Activated naive CD4-positive, alpha-beta T cell treated with anti-CD3 and anti-CD28 coated beads, Interleukin-2, amount 10 ng/mL, durations not matched to agents 7 days and 5 days (primary cell): ENCODE data around the gene PIAS1.

Experiments
- CTCF ChIA-PET: fragments of 350-600 bp; sonication (Branson Sonifier 250); formaldehyde crosslinking; loops from one replicate; lab custom pipeline; 2021; ENCODE audit warnings: antibody characterized with exemption; lab: Charles Lee
- DNase-seq: peaks from one replicate; pipeline ENCODE4 v3.0.0-alpha.2; 2020
- H3K27ac Mint-ChIP-seq: one replicate; pipeline ENCODE4 v1.8.0; 2021; ENCODE audit warnings: mild to moderate bottlenecking, moderate library complexity, mixed read lengths
- H3K27me3 Mint-ChIP-seq: one replicate; pipeline ENCODE4 v1.8.0; 2021; ENCODE audit warnings: mild to moderate bottlenecking, mixed read lengths
- H3K36me3 Mint-ChIP-seq: one replicate; pipeline ENCODE4 v1.8.0; 2021; ENCODE audit warnings: mixed read lengths
- H3K4me1 Mint-ChIP-seq: one replicate; pipeline ENCODE4 v1.8.0; 2021; ENCODE audit warnings: mixed read lengths
- H3K4me3 Mint-ChIP-seq: one replicate; pipeline ENCODE4 v1.8.0; 2021; ENCODE audit warnings: mild to moderate bottlenecking, moderate library complexity, mixed read lengths
- H3K9me3 Mint-ChIP-seq: one replicate; pipeline ENCODE4 v1.8.0; 2021; ENCODE audit warnings: mixed read lengths

PIAS1 gene

DNA sequence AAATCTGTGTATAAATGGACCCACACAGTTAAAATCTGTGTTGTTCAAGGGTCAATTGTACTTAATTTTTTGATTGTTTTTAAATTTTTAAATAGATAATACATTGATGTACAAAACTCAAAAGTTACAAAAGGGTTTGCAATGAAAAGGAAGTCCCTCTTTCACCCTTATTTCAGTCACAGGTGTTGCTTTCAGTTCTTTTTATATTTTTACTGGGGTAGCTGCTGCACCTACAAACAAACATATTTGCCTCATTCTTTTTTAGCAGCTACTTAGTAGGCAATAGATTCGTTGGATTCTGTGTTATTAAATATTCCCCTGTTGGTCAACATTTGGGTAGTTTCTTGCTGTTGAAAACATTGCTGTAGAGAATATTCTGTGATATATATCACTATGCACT lies 44.4 kb downstream of the PIAS1 start:
- H3K4me3 Mint-ChIP-seq: no peak overlapping the region
- no peak overlapping the region for H3K27ac Mint-ChIP-seq
- peaks cover 19% of the 10 kb centered on the region for H3K9me3 Mint-ChIP-seq
- H3K36me3 Mint-ChIP-seq: peaks cover 71% of the 10 kb centered on the region
- H3K4me1 Mint-ChIP-seq: peaks cover 27% of the 10 kb centered on the region
- no peaks in the 10 kb centered on the region for H3K27me3 Mint-ChIP-seq
- CTCF ChIA-PET: no interaction called here
- no peak for DNase-seq

DNA sequence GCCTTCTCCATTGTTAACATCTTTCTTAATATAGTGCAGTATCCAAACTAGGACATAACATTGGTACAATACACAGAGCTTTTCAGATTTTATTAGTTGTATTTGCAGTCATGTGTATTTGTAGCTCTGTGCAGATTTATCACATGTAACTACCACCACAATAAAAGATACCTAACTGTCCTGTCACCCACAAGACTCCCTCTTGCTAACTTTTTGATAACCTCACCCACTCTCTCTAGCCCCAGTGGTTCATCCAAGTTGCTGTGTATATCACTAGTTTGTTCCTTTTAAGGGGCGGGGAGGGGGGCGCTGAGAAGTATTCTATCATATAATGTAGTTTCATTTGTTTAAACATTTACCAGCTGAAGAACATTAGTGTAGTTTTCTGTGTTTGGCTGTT lies 46.1 kb downstream of the PIAS1 start:
- Mint-ChIP-seq H3K36me3 (peaks cover 72% of the 10 kb centered on the region), H3K27me3 (no peaks in the 10 kb centered on the region), H3K27ac (no peak overlapping the region), H3K4me1 (peaks cover 27% of the 10 kb centered on the region), H3K9me3 (peaks cover 24% of the 10 kb centered on the region), H3K4me3 (no peak overlapping the region)
- CTCF ChIA-PET: no interaction called here
- no peak for DNase-seq

DNA sequence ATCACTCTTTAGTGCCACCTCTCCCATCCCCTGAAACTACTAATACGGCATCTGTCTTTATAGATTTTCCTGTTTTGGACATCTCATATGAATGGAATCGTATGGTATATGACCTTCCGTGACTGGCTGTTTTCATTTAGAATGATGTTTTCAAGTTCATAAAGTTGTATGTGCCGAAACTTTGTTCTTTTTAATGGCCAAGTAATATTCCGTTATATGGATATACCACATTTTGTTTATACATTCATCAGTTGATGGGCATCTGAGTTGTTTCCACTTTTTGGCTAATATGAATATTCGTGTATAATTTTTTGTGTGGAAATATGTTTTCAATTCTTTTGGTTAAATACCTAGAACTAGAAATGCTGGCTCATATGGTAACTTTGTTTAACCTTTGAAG lies 49.5 kb downstream of the PIAS1 start:
- no peak for DNase-seq
- H3K27me3 Mint-ChIP-seq: no peaks in the 10 kb centered on the region
- no peak overlapping the region for H3K4me3 Mint-ChIP-seq
- H3K36me3 Mint-ChIP-seq: peaks cover 68% of the 10 kb centered on the region
- peaks cover 9% of the 10 kb centered on the region for H3K9me3 Mint-ChIP-seq
- no peak overlapping the region for H3K27ac Mint-ChIP-seq
- CTCF ChIA-PET: no interaction called here
- peaks cover 23% of the 10 kb centered on the region for H3K4me1 Mint-ChIP-seq

DNA sequence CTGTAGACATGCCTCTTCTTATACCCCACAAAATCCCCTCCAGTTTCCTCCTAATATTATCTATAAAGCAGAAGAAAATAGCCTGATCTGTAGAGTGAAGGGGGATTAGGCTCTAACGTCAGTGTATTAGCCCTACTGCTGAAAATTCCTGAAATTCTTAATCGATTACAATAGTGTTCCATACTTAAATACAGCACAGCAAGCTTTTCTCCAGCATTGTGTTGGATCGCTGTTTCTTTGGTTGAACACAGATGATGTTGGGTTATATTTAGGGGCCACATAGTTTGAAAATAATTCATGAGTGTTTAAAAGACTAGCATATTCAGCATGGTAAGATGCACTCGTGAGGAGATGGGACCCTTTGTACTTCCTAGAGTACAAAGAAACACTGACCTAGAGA lies 52.5 kb downstream of the PIAS1 start:
- DNase-seq: no peak
- no peak overlapping the region for H3K27ac Mint-ChIP-seq
- peaks cover 4% of the 10 kb centered on the region for H3K4me1 Mint-ChIP-seq
- CTCF ChIA-PET: no interaction called here
- peaks cover 53% of the 10 kb centered on the region for H3K36me3 Mint-ChIP-seq
- no peak overlapping the region for H3K4me3 Mint-ChIP-seq
- peaks cover 9% of the 10 kb centered on the region for H3K9me3 Mint-ChIP-seq
- no peaks in the 10 kb centered on the region for H3K27me3 Mint-ChIP-seq

DNA sequence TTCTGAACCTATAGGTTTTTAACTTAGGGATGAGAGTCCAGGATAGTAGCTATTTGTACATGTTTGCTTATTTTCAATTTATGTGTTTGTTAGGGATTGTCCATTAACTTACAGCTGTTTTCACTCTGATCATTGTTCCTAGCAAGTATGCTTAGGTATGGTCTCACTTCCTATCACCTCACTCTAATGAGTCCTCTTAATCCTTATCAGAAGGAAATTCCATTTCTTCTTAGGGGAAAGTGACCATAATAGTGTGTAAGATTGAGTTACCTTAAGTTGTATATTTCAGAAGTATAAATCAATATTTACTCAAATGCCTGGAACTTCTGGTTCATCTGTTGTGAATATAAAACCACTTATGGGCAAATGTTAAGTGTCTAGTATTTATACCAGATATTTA lies 53.0 kb downstream of the PIAS1 start:
- Mint-ChIP-seq H3K4me3 (no peak overlapping the region), H3K4me1 (peaks cover under 1% of the 10 kb centered on the region), H3K36me3 (peaks cover 49% of the 10 kb centered on the region), H3K27ac (no peak overlapping the region), H3K27me3 (no peaks in the 10 kb centered on the region), H3K9me3 (peaks cover 9% of the 10 kb centered on the region)
- CTCF ChIA-PET: no interaction called here
- DNase-seq: no peak

DNA sequence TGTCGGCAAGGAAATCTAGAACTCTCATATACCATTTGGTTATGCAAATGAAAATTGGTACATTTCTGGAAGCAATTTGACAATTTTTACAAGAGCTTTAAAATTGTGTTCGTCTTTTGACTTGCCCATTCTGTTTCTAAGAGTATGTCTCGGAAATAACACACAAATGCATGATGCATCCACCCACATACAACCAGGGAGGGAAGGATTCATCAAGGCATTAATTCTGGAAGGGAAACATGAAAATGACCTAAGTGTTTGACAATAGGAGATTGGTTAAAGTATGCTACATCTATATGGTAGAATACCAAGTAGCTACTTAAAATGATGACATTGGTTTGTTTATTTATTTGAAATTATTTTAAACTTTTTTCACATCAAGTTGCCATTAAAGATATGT lies 58.6 kb downstream of the PIAS1 start:
- Mint-ChIP-seq H3K27ac (no peak overlapping the region), H3K36me3 (peaks cover 30% of the 10 kb centered on the region), H3K4me1 (peaks cover 29% of the 10 kb centered on the region), H3K4me3 (no peak overlapping the region), H3K27me3 (no peaks in the 10 kb centered on the region), H3K9me3 (peaks cover 4% of the 10 kb centered on the region)
- CTCF ChIA-PET: no interaction called here
- DNase-seq: no peak

DNA sequence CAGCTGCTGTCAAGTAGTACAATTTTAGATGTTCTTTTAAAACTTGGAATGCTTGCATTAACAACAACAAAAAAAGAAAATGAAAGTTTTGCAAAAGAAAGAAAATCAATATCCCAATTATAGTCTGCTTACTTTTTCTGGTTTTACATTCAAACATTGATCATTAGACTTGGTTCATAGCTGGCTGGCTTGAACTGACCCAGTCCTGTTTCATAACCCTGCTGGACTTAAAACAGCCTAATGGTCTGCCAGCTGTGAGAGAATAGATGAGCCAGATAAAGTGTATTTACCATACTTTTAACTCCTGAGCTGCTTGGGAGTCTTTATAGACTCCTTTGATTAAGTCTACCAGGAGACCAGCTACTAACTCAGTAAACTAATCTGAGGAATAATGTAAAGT lies 59.2 kb downstream of the PIAS1 start:
- Mint-ChIP-seq H3K4me3 (no peak overlapping the region), H3K4me1 (peaks cover 29% of the 10 kb centered on the region), H3K27ac (no peak overlapping the region), H3K9me3 (peaks cover 4% of the 10 kb centered on the region), H3K36me3 (peaks cover 29% of the 10 kb centered on the region), H3K27me3 (no peaks in the 10 kb centered on the region)
- CTCF ChIA-PET: no interaction called here
- no peak for DNase-seq

DNA sequence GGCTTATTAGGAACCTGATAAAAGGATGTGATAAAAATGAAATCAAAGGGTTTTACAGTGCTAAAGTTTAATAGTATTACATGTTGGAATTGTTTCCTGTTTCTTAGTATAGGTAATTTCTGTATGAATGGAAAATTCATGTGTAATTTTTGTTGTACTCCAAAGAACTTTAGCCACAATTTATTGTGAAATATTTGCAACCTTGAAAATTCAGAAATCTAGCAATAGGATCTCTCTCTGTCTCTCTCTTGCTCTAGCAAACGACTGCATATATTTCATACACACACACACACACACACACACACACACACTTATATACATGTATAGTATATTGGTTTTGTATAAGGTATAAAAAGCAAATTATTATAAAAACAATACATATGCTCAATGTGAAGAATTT lies 59.6 kb downstream of the PIAS1 start:
- no peak for DNase-seq
- Mint-ChIP-seq H3K9me3 (peaks cover 4% of the 10 kb centered on the region), H3K36me3 (peaks cover 29% of the 10 kb centered on the region), H3K27me3 (no peaks in the 10 kb centered on the region), H3K4me3 (no peak overlapping the region), H3K27ac (no peak overlapping the region), H3K4me1 (peaks cover 33% of the 10 kb centered on the region)
- CTCF ChIA-PET: no interaction called here

DNA sequence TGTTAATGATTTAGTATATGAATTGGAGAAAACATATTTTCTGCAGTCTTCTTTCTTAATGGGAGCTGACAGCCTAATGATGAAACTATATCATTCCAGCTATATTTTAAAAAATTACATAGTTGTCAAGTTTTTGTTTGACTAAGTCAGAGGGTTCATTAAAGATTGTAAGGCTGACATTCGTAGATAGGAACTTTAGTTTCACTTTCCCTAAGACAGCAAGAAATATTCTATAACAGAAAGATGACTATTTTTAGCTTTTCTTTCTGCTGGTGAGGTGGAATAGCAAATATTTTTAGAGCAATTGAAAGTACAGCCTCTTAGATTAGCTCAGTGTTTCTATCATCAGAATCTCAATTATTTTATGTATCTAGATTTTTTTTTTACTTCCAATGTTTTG lies 60.2 kb downstream of the PIAS1 start:
- Mint-ChIP-seq H3K36me3 (peaks cover 27% of the 10 kb centered on the region), H3K4me1 (peaks cover 34% of the 10 kb centered on the region)

DNA sequence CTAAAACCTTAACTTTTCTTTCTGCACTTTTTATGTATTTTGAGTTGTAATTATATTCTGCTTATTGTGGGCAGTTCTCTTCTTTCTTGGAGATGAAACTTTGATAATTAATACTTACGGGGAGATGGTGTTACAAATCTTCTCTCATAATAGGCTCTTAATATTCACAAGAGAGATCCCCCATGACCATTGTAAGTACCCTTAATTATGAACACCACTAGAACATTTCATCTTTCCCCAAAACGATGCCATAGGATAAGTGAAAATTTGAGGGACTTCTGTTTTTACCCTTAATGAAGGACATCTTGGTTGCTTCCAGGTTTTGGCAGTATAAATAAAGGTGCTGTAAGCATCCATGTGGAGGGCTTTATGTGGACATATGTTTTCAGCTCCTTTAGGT lies 60.7 kb downstream of the PIAS1 start:
- peaks cover 34% of the 10 kb centered on the region for H3K4me1 Mint-ChIP-seq
- H3K4me3 Mint-ChIP-seq: peak overlapping the region; percentile 63
- peaks cover 31% of the 10 kb centered on the region for H3K36me3 Mint-ChIP-seq
- CTCF ChIA-PET: no interaction called here
- H3K27me3 Mint-ChIP-seq: no peaks in the 10 kb centered on the region
- H3K27ac Mint-ChIP-seq: peak overlapping the region; percentile 66
- H3K9me3 Mint-ChIP-seq: peaks cover 4% of the 10 kb centered on the region
- no peak for DNase-seq

More for the DNA sequence above, 60.2 kb downstream of the PIAS1 start:
- CTCF ChIA-PET: no interaction called here
- Mint-ChIP-seq H3K4me3 (peak overlapping the region; percentile 63), H3K9me3 (peaks cover 4% of the 10 kb centered on the region), H3K27me3 (no peaks in the 10 kb centered on the region), H3K27ac (no peak overlapping the region)
- no peak for DNase-seq

DNA sequence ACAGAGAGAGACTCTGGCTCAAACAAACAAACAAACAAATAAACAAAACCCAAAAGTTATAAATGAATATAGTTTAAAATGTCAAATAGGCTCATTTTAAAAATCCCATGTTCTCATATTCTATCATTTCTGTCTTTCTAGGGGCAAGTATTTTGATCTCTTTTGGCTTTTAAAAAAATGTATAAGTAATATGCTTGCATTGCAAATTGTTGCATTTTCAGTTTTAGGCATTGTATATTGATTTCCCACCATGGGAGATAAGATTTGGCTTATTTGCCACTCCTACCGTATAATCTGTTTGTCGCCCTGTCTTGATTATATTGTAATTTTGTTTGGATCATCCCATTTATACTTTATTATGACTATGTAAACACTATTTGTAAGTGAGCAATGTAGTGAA lies 70.6 kb downstream of the PIAS1 start:
- Mint-ChIP-seq H3K36me3 (peaks cover 31% of the 10 kb centered on the region), H3K4me1 (no peaks in the 10 kb centered on the region), H3K9me3 (no peaks in the 10 kb centered on the region), H3K4me3 (no peak overlapping the region), H3K27me3 (no peaks in the 10 kb centered on the region), H3K27ac (peak overlapping the region; percentile 7)
- CTCF ChIA-PET: interaction anchor here (0.6 kb wide), 1 partner anchor 913 kb away, joined by 4 read pairs; no protein-coding TSS in a partner anchor
- no peak for DNase-seq

DNA sequence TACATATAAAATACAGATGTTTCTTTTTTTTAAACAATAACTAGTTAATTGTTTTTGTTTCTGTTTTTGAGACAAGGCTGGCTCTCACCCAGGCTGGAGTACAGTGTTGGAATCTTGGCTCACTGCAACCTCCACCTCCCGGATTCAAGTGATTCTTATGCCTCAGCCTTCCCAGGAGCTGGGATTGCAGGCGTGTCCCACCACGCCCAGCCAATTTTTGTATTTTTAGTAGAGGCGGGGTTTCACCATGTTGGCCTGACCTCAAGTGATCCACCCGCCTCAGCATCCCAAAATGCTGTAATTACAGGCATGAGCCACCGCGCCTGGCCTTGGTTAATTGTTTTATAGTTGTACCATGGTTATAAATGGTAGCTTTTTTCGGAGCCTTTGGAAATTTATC lies 72.3 kb downstream of the PIAS1 start:
- CTCF ChIA-PET: no interaction called here
- Mint-ChIP-seq H3K27ac (no peak overlapping the region), H3K4me1 (no peaks in the 10 kb centered on the region), H3K27me3 (no peaks in the 10 kb centered on the region), H3K36me3 (peaks cover 20% of the 10 kb centered on the region), H3K9me3 (no peaks in the 10 kb centered on the region), H3K4me3 (no peak overlapping the region)
- no peak for DNase-seq

DNA sequence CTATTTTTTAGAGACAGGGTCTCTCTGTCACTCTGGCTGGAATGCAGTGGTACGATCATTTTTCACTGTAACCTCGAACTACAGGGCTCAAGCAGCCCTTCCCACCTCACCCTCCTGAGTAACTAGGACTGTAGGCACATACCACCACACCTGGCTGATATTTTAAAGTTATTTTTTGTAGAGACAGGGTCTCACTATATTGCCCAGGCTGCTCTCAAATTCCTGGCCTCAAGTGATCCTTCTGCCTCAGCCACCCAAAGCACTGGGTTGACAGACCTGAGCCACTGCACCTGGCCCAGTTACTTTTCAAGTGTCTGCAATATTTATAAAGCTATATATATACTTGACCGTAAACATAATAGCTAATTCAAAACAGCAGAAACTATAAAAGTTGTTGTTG lies 75.0 kb downstream of the PIAS1 start:
- H3K9me3 Mint-ChIP-seq: no peaks in the 10 kb centered on the region
- no peak overlapping the region for H3K27ac Mint-ChIP-seq
- CTCF ChIA-PET: no interaction called here
- no peaks in the 10 kb centered on the region for H3K4me1 Mint-ChIP-seq
- H3K4me3 Mint-ChIP-seq: no peak overlapping the region
- peaks cover 15% of the 10 kb centered on the region for H3K36me3 Mint-ChIP-seq
- no peaks in the 10 kb centered on the region for H3K27me3 Mint-ChIP-seq
- DNase-seq: no peak

DNA sequence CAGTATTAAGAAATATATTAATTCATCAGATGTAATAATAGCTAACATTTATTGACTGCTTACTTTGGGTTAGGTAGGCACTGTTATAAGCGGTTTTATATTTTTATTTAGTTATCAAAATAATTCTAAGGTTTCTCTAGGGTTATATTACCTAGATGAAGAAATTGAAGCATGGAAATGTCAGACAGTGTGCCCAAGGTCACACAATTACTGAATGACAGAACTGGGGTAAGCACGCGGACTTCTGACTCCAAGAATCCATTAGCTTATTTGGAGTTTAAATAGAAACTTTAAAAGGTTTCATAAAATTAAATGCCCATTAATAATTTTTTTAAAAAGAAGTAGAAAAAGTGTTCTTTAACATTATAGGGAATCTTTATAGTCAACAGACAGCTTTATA lies 76.7 kb downstream of the PIAS1 start:
- DNase-seq: no peak
- H3K27ac Mint-ChIP-seq: no peak overlapping the region
- peaks cover 8% of the 10 kb centered on the region for H3K36me3 Mint-ChIP-seq
- H3K4me1 Mint-ChIP-seq: no peaks in the 10 kb centered on the region
- CTCF ChIA-PET: no interaction called here
- H3K27me3 Mint-ChIP-seq: no peaks in the 10 kb centered on the region
- H3K4me3 Mint-ChIP-seq: no peak overlapping the region
- no peaks in the 10 kb centered on the region for H3K9me3 Mint-ChIP-seq

DNA sequence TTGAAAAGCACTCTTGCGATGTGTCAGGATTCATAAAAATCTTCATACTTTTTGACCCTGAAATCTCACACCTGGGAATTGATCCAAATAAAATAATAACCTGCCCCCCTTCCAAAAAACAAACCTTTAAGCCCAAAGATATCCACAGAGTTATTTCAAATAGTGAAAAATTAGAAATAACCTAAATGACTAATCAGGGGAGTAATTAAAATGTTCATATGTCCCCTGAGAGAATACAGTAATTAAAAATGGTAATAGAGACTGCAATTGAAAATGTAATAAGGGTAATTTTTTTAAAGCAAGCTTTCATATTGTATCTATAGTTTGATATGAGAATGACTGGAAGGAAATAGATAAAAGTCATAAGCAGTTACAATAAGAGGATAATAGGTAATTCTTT lies 83.0 kb downstream of the PIAS1 start:
- DNase-seq: no peak
- Mint-ChIP-seq H3K36me3 (peaks cover 5% of the 10 kb centered on the region), H3K4me1 (no peaks in the 10 kb centered on the region), H3K4me3 (no peak overlapping the region), H3K27ac (no peak overlapping the region), H3K9me3 (no peaks in the 10 kb centered on the region), H3K27me3 (no peaks in the 10 kb centered on the region)
- CTCF ChIA-PET: interaction anchor here (0.6 kb wide), 1 partner anchor 247 kb away, joined by 3 read pairs; no protein-coding TSS in a partner anchor

DNA sequence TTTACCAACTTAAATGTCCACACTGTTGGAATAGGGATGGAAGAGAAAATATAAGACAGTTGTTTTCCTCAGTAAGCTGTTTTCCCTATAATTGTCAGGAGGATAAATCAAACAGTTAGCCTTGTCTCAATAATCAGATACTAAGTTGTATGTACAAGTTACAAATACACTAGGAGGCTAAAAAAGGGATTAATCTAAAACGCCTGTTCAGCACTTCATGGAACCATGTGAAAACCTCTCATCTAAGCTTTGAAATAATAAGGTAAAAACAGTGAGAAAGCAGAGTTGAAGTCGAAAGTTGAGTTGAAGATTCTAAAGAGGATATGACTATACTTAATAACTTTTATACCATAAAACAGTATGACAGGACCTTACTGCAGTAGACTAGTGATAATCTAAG lies 89.0 kb downstream of the PIAS1 start:
- peaks cover 30% of the 10 kb centered on the region for H3K36me3 Mint-ChIP-seq
- no peak overlapping the region for H3K27ac Mint-ChIP-seq
- DNase-seq: no peak
- H3K4me3 Mint-ChIP-seq: no peak overlapping the region
- no peaks in the 10 kb centered on the region for H3K9me3 Mint-ChIP-seq
- CTCF ChIA-PET: no interaction called here
- no peaks in the 10 kb centered on the region for H3K4me1 Mint-ChIP-seq
- H3K27me3 Mint-ChIP-seq: no peaks in the 10 kb centered on the region
